Motor neuron (in vitro differentiated cells): ENCODE measurements around the gene GAP43. TPM values are rescaled to one million over a fixed set of nuclear protein-coding genes. Genes with fewer than 3 reads are reported as not detected.
A peak's percentile ranks its signal among the peaks of the same experiment; 100 is the strongest.
"Not testable (repeated sequence)": the region's sequence is repeated elsewhere in the genome, so short reads cannot be mapped to it uniquely, and the experiment has no call there.

Experiments
- ATAC-seq, 8 experiments: fragments of 200-7000 bp; cut with Tn5 transposase; replicated peaks in 6 of 8; 2 replicates each; pipeline ENCODE4 v1.8.0; 2021; ENCODE audit warnings: mild to moderate bottlenecking in 8 of 8, moderate library complexity in 8 of 8
- H3K27ac ChIP-seq, 2 donors: fragments of 250-450 bp; sonication (Bioruptor Pico); 2 replicates each; pipeline ENCODE4 v1.9.0; 2021; ENCODE audit warnings: antibody characterized with exemption in 2 of 2, mild to moderate bottlenecking in 2 of 2, moderate library complexity in 1 of 2
- H3K4me1 ChIP-seq, 2 donors: fragments of 250-450 bp; sonication (Bioruptor Pico); replicated peaks in 1 of 2; 2 replicates each; pipeline ENCODE4 v1.6.1; 2021; ENCODE audit warnings: antibody characterized with exemption in 2 of 2, mild to moderate bottlenecking in 2 of 2, moderate library complexity in 1 of 2
- H3K4me3 ChIP-seq, 5 donors: fragments of 250-450 bp; sonication (Bioruptor Pico); 2 replicates each; pipeline ENCODE4 v1.9.0; 2021; ENCODE audit warnings: antibody characterized with exemption in 5 of 5, mild to moderate bottlenecking in 5 of 5, moderate library complexity in 4 of 5
- WGBS, 10 experiments: fragments of 450-650 bp; shearing (Covaris generic); methylation state at CpG; one replicate each; pipeline ENCODE4 v1.0.0; 2022; 5-methylcytosine and 5-hydroxymethylcytosine counted together
- in situ Hi-C, 9 experiments: fragments of 400-800 bp; cut with MboI; loops; one replicate each; pipeline ENCODE4 v1.15.0; 2021; ENCODE audit warnings: low sequenced_read_pairs in 9 of 9, low pct_unique_long_range_greater_than_20kb in 2 of 9; ENCODE audit not compliant: unreplicated experiment in 9 of 9
- total RNA-seq, 8 experiments: library from RNA; unstranded; fragments of 300-600 nt; gene quantifications; 2 replicates each; pipeline versions ENCODE4 v1.2.3 to v1.2.4, GENCODE V29; 2022

GAP43 gene
- total RNA-seq, 8 experiments from 2014 or later = 0.36 to 813 (median 210) TPM

- H3K27ac ChIP-seq = no peak overlapping the region
- ATAC-seq = peak in 5 of 8 experiments; percentile 19 to 46 (median 27)
- 67 to 100% (median 88%) methylated on average over 1 to 4 of the region's 4 CpGs; no CpG with 5 or more reads in 2 of the 10 experiments for WGBS, 10 experiments
- H3K4me1 ChIP-seq = peaks cover 11 to 36% of the 10 kb centered on the region in 2 donors
- in situ Hi-C loops = no loop called here
- no peak overlapping the region for H3K4me3 ChIP-seq
Measured at GRCh38 chr3:115715241-115715745, 92.0 kb downstream of the GAP43 start.

GRCh38 chr3:115720983-115721382 is 97.7 kb downstream of the GAP43 start:
- H3K4me1 ChIP-seq = peaks cover 0 to 1% of the 10 kb centered on the region in 2 donors
- no peak for ATAC-seq
- no peak overlapping the region for H3K4me3 ChIP-seq
- H3K27ac ChIP-seq = no peak overlapping the region
- 79 to 100% (median 95%) methylated on average over 1 to 4 of the region's 4 CpGs; no CpG with 5 or more reads in 2 of the 10 experiments for WGBS, 10 experiments
- in situ Hi-C loops = no loop called here

GRCh38 chr3:115725800-115726199 is 102.5 kb downstream of the GAP43 start:
- ATAC-seq = no peak
- Histone ChIP-seq H3K27ac (no peak overlapping the region), H3K4me1 (no peaks in the 10 kb centered on the region), H3K4me3 (no peak overlapping the region)
- in situ Hi-C loops = no loop called here
- WGBS, 10 experiments = 92 to 100% (median 98%) methylated on average over 1 to 3 of the region's 3 CpGs; no CpG with 5 or more reads in 3 of the 10 experiments

- Histone ChIP-seq H3K27ac (no peak overlapping the region), H3K4me1 (no peaks in the 10 kb centered on the region), H3K4me3 (no peak overlapping the region)
- 29% methylated on average over 1 of the region's 1 CpG; no CpG with 5 or more reads in 9 of the 10 experiments for WGBS, 10 experiments
- in situ Hi-C loops = no loop called here
- ATAC-seq = no peak
Measured at GRCh38 chr3:115727135-115727534, 103.8 kb downstream of the GAP43 start.

- H3K4me1 ChIP-seq = no peaks in the 10 kb centered on the region
- ATAC-seq = no peak
- H3K27ac ChIP-seq = no peak overlapping the region
- H3K4me3 ChIP-seq = no peak overlapping the region
- in situ Hi-C loops = no loop called here
Measured at GRCh38 chr3:115728013-115728412, 104.7 kb downstream of the GAP43 start.

GRCh38 chr3:115736341-115736740 is 113.0 kb downstream of the GAP43 start:
- ATAC-seq, H3K4me3 ChIP-seq, in situ Hi-C loops, H3K27ac ChIP-seq, H3K4me1 ChIP-seq: not testable (repeated sequence)
- WGBS, 10 experiments = 40 to 94% (median 80%) methylated on average over 1 to 3 of the region's 3 CpGs; no CpG with 5 or more reads in 3 of the 10 experiments

GRCh38 chr3:115741650-115742049 is 118.3 kb downstream of the GAP43 start:
- no peak overlapping the region for H3K27ac ChIP-seq
- WGBS, 10 experiments = 80 to 93% methylated on average over 2 to 5 of the region's 5 CpGs; no CpG with 5 or more reads in 8 of the 10 experiments
- no peak for ATAC-seq
- in situ Hi-C loops = no loop called here
- H3K4me1 ChIP-seq = no peaks in the 10 kb centered on the region
- H3K4me3 ChIP-seq = no peak overlapping the region

- 0 to 100% (median 80%) methylated on average over 1 to 4 of the region's 4 CpGs; no CpG with 5 or more reads in 3 of the 10 experiments for WGBS, 10 experiments
- H3K4me3 ChIP-seq, H3K4me1 ChIP-seq, H3K27ac ChIP-seq, in situ Hi-C loops, ATAC-seq: not testable (repeated sequence)
Measured at GRCh38 chr3:115744516-115744915, 121.2 kb downstream of the GAP43 start.

- H3K27ac ChIP-seq, H3K4me3 ChIP-seq, in situ Hi-C loops, ATAC-seq, H3K4me1 ChIP-seq: not testable (repeated sequence)
- WGBS, 10 experiments = 60 to 100% (median 100%) methylated on average over 1 of the region's 1 CpG; no CpG with 5 or more reads in 3 of the 10 experiments
Measured at GRCh38 chr3:115752978-115753377, 129.7 kb downstream of the GAP43 start.

GRCh38 chr3:115758076-115758763 is 134.9 kb downstream of the GAP43 start:
- no peak overlapping the region for H3K27ac ChIP-seq
- WGBS, 10 experiments = 0 to 100% (median 46%) methylated on average over 1 of the region's 1 CpG; no CpG with 5 or more reads in 4 of the 10 experiments
- H3K4me3 ChIP-seq = no peak overlapping the region
- in situ Hi-C loops = no loop called here
- H3K4me1 ChIP-seq = no peaks in the 10 kb centered on the region
- no peak for ATAC-seq

GRCh38 chr3:115760716-115761115 is 137.4 kb downstream of the GAP43 start:
- no peak for ATAC-seq
- in situ Hi-C loops = no loop called here
- Histone ChIP-seq H3K27ac (no peak overlapping the region), H3K4me1 (peaks cover 0 to 2% of the 10 kb centered on the region in 2 donors), H3K4me3 (no peak overlapping the region)
- 60 to 85% (median 71%) methylated on average over 1 to 3 of the region's 3 CpGs; no CpG with 5 or more reads in 4 of the 10 experiments for whole genome bisulfite sequencing, 10 experiments

- H3K27ac ChIP-seq = no peak overlapping the region
- peaks cover 12 to 14% of the 10 kb centered on the region in 2 donors for H3K4me1 ChIP-seq
- in situ Hi-C loops = no loop called here
- no peak for ATAC-seq
- H3K4me3 ChIP-seq = no peak overlapping the region
Measured at GRCh38 chr3:115761927-115762305, 138.6 kb downstream of the GAP43 start.

GRCh38 chr3:115766587-115767482 is 143.5 kb downstream of the GAP43 start:
- WGBS, 10 experiments = 26 to 88% (median 58%) methylated on average over 1 to 6 of the region's 6 CpGs
- Histone ChIP-seq H3K4me3 (no peak overlapping the region), H3K27ac (peak overlapping the region in 1 of 2 donors; percentile 62), H3K4me1 (peaks cover 14 to 38% of the 10 kb centered on the region in 2 donors)
- in situ Hi-C loops = no loop called here
- peak in 7 of 8 experiments; percentile 64 to 87 (median 85) for ATAC-seq
